SH-SY5Y (cell line): ENCODE results near the gene CRTAC1.

Experiments
- GATA2 ChIP-seq: IDR thresholded peaks from 2 replicates; pipeline ENCODE4 v1.6.1; 2011; ENCODE audit warnings: mild to moderate bottlenecking, low read depth, low read length
- GATA3 ChIP-seq: IDR thresholded peaks from 2 replicates; pipeline ENCODE4 v1.6.1; 2011; ENCODE audit warnings: low read depth, mild to moderate bottlenecking, low read length, moderate library complexity

- TF ChIP-seq GATA2 (no peak), GATA3 (no peak)
Measured at GRCh38 chr10:97907830-97908229, 122.6 kb downstream of the CRTAC1 start.
